ENCODE measurements around the gene DNAAF6.
"Not testable (repeated sequence)": the region's sequence is repeated elsewhere in the genome, so short reads cannot be mapped to it uniquely, and the experiment has no call there.

Gene DNAAF6

DNA sequence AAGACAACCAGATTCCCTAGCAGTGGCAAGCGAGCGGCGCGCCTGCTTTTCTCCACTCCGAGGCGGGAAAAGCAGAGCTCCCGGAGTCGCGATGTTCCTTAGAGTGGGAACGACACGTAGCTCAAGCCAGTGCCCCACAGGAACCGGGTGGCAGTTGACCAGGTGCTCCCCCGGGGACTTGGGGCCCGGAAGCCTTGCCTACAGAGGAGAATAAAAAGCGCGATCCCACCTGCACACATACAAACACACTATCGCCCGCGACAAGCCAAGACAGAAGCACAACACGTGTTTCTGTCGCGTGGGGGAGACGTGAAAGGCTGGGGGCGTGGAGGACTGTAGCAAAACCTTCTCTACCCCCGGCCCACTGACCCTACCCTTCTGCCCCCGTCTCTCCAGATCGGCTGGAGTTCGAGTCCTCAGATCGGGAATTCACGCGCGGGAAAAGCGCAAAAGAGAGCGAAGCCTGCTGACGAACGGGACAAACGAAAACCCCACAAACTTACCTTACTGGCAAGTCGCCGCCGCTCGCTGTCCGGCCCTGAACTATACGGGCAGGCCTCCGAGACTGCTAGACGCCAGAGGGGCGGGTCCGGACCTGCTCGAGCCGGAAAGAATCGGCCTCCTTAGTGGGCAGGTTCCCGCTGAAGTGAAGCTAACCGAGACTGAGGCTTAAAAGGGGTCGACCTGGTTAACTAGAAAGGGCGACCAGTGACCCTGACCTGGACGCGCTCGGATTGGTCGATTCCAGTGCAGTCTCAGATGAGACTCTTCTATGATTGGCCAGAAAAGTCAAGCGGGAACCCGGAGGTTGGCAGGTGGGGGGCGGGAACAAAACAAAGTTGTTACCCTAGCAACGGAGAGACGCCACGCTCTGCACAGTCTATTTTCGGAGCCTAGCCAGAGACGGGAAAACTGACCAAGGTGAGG, at the start of gene DNAAF6, which contains the start of gene NUP62CL:
DNAAF6 (plus strand) TSS at position 842 of the 927 bp plus-strand sequence. CDS start 6,265 bp downstream, outside the sequence.
NUP62CL (minus strand) TSS at position 664 of the 927 bp plus-strand sequence. CDS start 31,287 bp downstream, outside the sequence.
- DNase-seq (ENCODE audit: low spot score), result no peak

DNA sequence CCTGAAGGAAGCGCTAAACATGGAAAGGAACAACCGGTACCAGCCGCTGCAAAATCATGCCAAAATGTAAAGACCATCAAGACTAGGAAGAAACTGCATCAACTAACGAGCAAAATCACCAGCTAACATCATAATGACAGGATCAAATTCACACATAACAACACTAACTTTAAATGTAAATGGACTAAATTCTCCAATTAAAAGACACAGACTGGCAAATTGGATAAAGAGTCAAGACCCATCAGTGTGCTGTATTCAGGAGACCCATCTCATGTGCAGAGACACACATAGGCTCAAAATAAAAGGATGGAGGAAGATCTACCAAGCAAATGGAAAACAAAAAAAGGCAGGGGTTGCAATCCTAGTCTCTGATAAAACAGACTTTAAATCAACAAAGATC, 48.8 kb upstream of the DNAAF6 start:
- not testable (repeated sequence) for DNase-seq (ENCODE audit: low spot score)

- DNase-seq (ENCODE audit: low spot score), result no peak
Measured at GRCh38 chrX:107167163-107167921, 39.1 kb upstream of the DNAAF6 start.

DNA sequence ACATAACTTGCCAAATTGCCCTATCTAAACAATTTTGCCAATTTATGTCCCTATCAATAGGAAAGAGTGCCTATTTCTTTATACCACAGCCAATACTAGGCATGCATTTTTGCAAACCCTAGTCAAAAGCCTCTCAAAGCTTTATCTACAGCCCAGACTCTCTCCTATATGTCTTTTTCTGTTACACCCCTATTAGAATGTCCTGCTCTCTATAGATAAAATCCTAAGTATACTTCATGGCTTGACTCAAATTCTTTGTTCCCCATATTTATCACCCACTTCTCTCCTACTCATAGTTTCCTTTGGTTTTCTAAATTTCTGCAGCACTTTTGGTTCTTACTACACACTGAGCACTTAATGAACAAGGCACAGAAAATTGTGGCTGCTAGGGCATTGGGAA, 38.2 kb upstream of the DNAAF6 start:
- no peak for DNase-seq (ENCODE audit: low spot score)

- DNase-seq (ENCODE audit: low spot score), result no peak
Measured at GRCh38 chrX:107168712-107169111, 37.7 kb upstream of the DNAAF6 start.

DNA sequence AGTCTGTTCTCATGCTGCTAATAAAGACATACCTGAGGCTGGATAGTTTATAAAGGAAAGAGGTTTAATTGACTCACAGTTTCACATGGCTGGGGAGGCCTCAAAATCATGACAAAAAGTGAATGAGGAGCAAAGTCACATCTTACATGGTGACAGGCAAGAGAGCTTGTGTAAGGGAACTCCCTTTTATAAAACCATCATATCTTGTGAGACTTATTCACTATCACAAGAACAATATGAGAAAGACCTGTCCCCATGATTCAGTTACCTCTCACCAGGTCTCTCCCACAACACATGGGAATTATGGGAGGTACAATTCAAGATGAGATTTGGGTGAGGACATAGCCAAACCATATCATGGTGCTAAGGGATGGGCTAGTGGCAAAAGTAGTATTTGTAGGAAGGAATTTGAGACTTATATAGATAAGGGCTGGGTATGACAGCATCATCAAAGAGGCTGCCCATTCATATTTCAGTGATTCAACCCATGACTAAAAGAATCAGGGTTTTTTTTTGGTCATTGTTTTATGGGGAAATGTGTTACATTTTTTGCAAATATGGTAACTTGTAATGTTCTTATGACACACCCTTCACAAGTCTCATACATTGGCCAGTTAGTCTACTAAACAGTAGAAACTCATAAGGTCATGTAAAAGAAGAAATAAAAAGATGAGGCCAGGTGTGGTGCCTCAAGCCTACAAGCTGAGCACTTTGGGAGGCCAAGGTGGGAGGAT, 34.9 kb upstream of the DNAAF6 start:
- DNase-seq (ENCODE audit: low spot score), result no peak

- no peak for DNase-seq (ENCODE audit: low spot score)
Measured at GRCh38 chrX:107197319-107197718, 9.1 kb upstream of the DNAAF6 start.

GRCh38 chrX:107198074-107198473, 8.3 kb upstream of the DNAAF6 start:
- DNase-seq (ENCODE audit: low spot score), result not testable (repeated sequence)

DNA sequence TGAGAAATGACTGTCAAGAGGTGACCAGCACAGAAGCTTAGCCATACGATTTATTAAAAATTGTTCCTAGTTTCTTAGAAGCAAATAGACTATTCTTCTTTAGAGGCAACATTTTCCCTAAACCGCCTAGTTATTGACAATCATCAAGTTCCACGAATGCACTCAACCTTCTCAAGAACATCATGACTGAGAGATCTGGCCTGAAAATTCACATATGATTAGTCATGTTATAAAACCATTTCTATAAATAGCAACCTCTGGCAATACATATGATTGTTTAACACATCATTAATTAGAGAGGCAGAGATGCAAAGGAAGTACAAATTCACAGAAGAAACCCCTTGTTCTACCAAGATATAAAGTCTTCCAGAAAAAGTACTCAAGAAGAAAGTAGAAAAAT, 6.9 kb upstream of the DNAAF6 start:
- no peak for DNase-seq (ENCODE audit: low spot score)

DNA sequence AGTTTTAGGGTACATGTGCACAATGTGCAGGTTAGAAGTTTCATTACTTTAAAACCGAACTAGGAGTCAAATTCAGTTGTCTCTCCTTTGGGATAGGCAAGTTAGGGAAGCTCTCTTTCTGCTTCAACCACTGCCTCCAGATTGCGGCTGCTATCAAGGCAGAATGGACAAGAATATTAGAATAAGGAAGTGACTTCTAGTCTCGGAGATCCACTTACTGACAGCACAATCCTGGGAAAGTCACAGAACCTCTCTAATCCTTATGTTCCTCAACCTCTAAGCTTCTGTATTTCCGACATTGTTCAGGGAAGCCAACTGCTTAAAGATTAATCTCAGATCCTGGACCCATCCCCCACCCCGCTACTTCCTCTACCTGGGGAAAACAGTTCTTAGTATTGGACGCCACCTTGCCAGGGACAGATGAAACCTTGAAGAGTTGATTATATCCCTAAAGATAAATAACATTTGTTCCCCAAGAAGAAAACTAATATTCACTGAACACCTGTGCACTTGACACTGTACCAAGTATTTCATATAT, 2.3 kb upstream of the DNAAF6 start:
- DNase-seq (ENCODE audit: low spot score), result no peak

DNA sequence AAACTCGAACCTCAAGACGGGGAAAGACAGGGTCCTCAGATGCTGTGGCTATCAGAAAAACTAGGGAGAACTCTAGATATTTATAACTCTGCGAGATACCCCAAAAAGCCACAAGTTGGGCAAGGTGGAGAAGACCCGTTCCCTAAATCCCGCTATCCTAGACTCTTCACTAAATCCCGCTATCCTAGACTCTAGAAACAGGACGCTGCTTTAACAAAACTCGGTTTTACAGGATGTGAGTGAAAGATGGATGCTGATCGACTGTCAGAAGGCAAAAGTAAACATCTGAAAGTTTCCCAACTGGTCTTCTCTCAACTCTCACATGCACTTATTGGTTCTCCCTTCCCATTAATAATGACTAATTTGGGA, 270 bp downstream of the DNAAF6 start:
- DNase-seq (ENCODE audit: low spot score), result no peak

DNA sequence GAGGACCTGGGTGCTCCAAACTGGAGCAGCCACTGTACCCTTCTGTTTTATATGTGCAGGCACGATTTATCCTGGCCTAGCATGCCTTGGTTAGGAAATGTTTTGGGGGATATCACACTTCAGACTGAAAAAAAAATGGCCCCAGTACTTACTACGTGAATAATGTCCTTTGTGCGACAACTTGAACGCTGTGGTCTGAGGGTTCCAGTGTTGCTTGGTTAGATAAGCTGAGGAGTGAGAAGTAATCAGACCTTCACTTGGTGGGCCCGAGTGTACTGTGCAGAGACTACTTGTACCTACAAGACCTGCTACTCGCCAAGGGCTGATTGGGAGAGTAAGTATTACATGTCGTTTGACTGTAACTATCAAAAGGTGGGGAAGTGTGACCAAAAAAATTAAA, 678 bp downstream of the DNAAF6 start:
- DNase-seq (ENCODE audit: low spot score), result no peak

GRCh38 chrX:107207943-107208342, 1.5 kb downstream of the DNAAF6 start:
- DNase-seq (ENCODE audit: low spot score), result no peak

DNA sequence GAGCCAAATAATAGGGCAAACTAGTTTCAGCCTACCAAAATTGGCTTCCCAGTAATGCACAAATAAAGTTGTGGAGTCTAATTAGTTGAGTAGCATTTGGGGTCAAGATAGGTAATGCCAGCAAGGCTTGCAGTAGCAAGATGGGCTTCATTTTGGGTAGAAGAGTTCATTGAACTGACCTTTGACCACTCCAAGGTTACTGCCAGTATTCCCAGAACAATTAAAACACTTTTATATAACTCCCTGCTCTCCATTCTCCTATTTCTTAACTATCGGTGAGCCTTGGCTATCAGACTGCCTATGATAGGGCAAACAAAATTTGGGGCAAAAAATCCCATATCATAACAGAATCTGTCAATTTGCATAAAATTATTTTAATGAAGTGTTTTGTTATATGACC, 7.1 kb downstream of the DNAAF6 start:
- DNase-seq (ENCODE audit: low spot score), result no peak

DNA sequence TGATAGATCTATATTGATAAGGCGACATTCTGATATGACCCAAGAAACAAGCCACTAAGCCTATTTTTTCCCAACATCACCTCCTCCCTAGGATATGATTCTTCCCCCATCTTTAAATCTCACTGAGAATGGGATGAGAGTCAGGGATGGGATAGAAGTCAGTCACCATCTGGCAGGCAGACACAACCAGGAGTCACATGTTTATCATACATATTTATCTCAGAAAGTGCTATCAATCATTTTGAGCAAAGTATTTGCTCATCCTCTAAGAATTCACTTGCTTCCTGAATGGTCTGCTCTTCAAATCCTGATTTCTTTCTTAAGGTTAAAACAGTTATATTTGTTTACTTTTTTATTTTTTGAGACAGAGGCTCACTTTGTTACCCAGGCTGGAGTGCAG, 20.3 kb downstream of the DNAAF6 start:
- DNase-seq (ENCODE audit: low spot score), result no peak

DNA sequence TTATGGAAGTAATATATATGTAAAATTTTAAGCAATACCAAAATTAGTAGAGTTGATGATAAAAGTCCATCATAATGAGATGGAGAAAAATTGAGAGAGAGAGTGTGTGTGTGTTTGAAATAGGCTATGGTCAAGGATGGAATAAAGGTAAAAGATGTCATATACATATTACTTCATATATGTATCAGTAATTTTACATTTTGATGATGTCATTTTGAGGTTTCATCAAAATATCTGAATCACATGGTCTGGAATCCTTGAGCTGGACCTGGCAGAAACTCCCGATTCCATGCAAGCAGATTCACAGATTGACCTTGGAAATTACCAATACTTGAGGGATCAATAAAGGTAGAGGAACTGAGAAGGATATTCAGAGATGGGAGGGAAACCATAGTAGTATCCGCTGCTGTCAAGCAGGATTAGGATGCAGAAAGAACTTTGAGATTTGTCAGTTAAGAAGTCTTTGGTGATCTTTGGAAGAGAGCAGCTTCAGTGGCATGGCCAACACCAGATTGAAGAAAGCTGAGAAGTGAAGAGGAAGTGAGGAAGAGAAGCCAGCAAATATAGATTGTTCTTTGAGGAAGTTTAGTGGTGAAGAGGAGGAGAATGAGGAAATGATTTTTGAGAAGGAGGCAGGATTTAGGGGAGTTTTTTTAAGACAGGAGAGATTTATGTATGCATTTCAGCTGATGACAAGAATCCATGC, 21.5 kb downstream of the DNAAF6 start:
- no peak for DNase-seq (ENCODE audit: low spot score)

GRCh38 chrX:107228486-107228819, 22.0 kb downstream of the DNAAF6 start:
- DNase-seq (ENCODE audit: low spot score), result no peak

- no peak for DNase-seq (ENCODE audit: low spot score)
Measured at GRCh38 chrX:107272431-107272921, 66.1 kb downstream of the DNAAF6 start.

GRCh38 chrX:107273795-107274194, 67.4 kb downstream of the DNAAF6 start:
- no peak for DNase-seq (ENCODE audit: low spot score)

GRCh38 chrX:107288676-107289075, 82.3 kb downstream of the DNAAF6 start:
- no peak for DNase-seq (ENCODE audit: low spot score)

- no peak for DNase-seq (ENCODE audit: low spot score)
Measured at GRCh38 chrX:107290019-107290418, 83.6 kb downstream of the DNAAF6 start.
